Gastrocnemius medialis (tissue), 4 donors: ENCODE measurements around the gene SPN. TPM values are rescaled to one million over a fixed set of nuclear protein-coding genes. Genes with fewer than 3 reads are reported as not detected.
A peak's percentile ranks its signal among the peaks of the same experiment; 100 is the strongest.

Experiments
- ATAC-seq, 2 donors: fragments of 150-250 bp; one replicate each; pipeline ENCODE4 v1.9.1; 2016
- DNase-seq, 2 donors: peaks; one replicate each; pipeline ENCODE4 v3.0.0-alpha.2; 2019
- H3K27ac ChIP-seq, 4 donors: fragments of 200-600 bp; sonication (generic); 1 replicate in 1 of 4; 2 replicates in 3 of 4; pipeline ENCODE4 v1.5.1; 2016 to 2018; ENCODE audit warnings: mild to moderate bottlenecking in 2 of 4, moderate library complexity in 1 of 4
- H3K27me3 ChIP-seq, 3 donors: fragments of 200-600 bp; sonication (generic) in 2 of 3; 1 replicate in 1 of 3; 2 replicates in 2 of 3; pipeline versions ENCODE4 v1.5.1 to v1.6.0; 2016 to 2019; ENCODE audit warnings: mild to moderate bottlenecking in 1 of 3, moderate library complexity in 1 of 3
- H3K36me3 ChIP-seq, 2 donors: fragments of 200-600 bp; sonication (generic) in 1 of 2; one replicate each; pipeline ENCODE4 v1.5.1; 2017 to 2018
- H3K4me1 ChIP-seq, 2 donors: fragments of 200-600 bp; sonication (generic) in 1 of 2; one replicate each; pipeline ENCODE4 v1.5.1; 2016 to 2017; ENCODE audit warnings: mild to moderate bottlenecking in 2 of 2
- H3K4me3 ChIP-seq, 4 donors: fragments of 200-600 bp; sonication (generic) in 3 of 4; 1 replicate in 1 of 4; 2 replicates in 3 of 4; pipeline ENCODE4 v1.5.1; 2016 to 2019; ENCODE audit warnings: mild to moderate bottlenecking in 2 of 4
- H3K9me3 ChIP-seq, 3 donors: fragments of 200-600 bp; sonication (generic) in 2 of 3; 1 replicate in 1 of 3; 2 replicates in 2 of 3; pipeline ENCODE4 v1.5.1; 2016 to 2019
- CTCF ChIP-seq, 5 experiments: fragments of 450-650 bp in 3 of 5; fragments of 200-600 bp in 2 of 5; sonication (generic) in 2 of 5; IDR thresholded peaks in 4 of 5; conservative IDR thresholded peaks in 1 of 5; 1 replicate in 4 of 5; 2 replicates in 1 of 5; pipeline ENCODE4 v1.5.1; 2016 to 2019; ENCODE audit warnings: antibody characterized with exemption in 5 of 5, mild to moderate bottlenecking in 3 of 5, moderate library complexity in 3 of 5
- POLR2A ChIP-seq, 2 donors: fragments of 450-650 bp; IDR thresholded peaks; one replicate each; pipeline ENCODE4 v1.6.1; 2017; ENCODE audit warnings: antibody characterized with exemption in 2 of 2, mild to moderate bottlenecking in 2 of 2, moderate library complexity in 2 of 2
- in situ Hi-C, 4 donors: fragments of 200-750 bp; cut with MboI; loops; one replicate each; pipeline versions ENCODE4 v1.15.0 to v1.8.0; 2017; ENCODE audit warnings: low sequenced_read_pairs in 4 of 4
- intact Hi-C: fragments of 100-400 bp; cut with DNase I; formaldehyde crosslinking; loops from one replicate; pipeline ENCODE4 v1.15.1; 2023; ENCODE audit warnings: low total_unique reads
- total RNA-seq, 4 donors: library from RNA; depleted of rRNA; stranded (reverse); fragments of >200 nt; gene quantifications; one replicate each; pipeline versions ENCODE4 v1.1.0 to v1.2.3, GENCODE V29; 2016

Gene SPN
- total RNA-seq, 4 donors from 2014 or later: 0.12 to 0.88 (median 0.84) TPM; not detected in 1

- no peaks in the 10 kb centered on the region for H3K9me3 ChIP-seq
- TF ChIP-seq POLR2A (IDR thresholded peaks at IDR 0.05): no peak
- TF ChIP-seq CTCF (IDR thresholded peaks at IDR 0.05 in 4 of 5, conservative IDR thresholded peaks at IDR 0.05 in 1 of 5): no peak
These were observed 4.7 kb downstream of the SPN start for GRCh38 chr16:29667755-29668154.

GRCh38 chr16:29668267-29668666 is 5.2 kb downstream of the SPN start:
- in situ Hi-C loops: no loop called here
- TF ChIP-seq CTCF (IDR thresholded peaks at IDR 0.05 in 4 of 5, conservative IDR thresholded peaks at IDR 0.05 in 1 of 5): no peak
- no peak for TF ChIP-seq POLR2A (IDR thresholded peaks at IDR 0.05)
- Histone ChIP-seq H3K36me3 (no peaks in the 10 kb centered on the region), H3K9me3 (no peaks in the 10 kb centered on the region), H3K4me3 (no peak overlapping the region), H3K4me1 (no peaks in the 10 kb centered on the region), H3K27ac (no peak overlapping the region), H3K27me3 (no peaks in the 10 kb centered on the region)
- intact Hi-C loops: no loop called here
- no peak for DNase-seq
- no peak for ATAC-seq

More at GRCh38 chr16:29667755-29668154, 4.7 kb downstream of the SPN start:
- in situ Hi-C loops: no loop called here
- H3K27me3 ChIP-seq: no peaks in the 10 kb centered on the region
- DNase-seq (no peak), ATAC-seq (no peak)
- H3K27ac ChIP-seq: no peak overlapping the region
- H3K4me1 ChIP-seq: no peaks in the 10 kb centered on the region
- intact Hi-C loops: no loop called here
- no peaks in the 10 kb centered on the region for H3K36me3 ChIP-seq
- H3K4me3 ChIP-seq: no peak overlapping the region

GRCh38 chr16:29673501-29673900 is 10.5 kb downstream of the SPN start:
- in situ Hi-C loops: no loop called here
- ATAC-seq: no peak
- intact Hi-C loops: no loop called here
- no peaks in the 10 kb centered on the region for H3K27me3 ChIP-seq
- H3K9me3 ChIP-seq: no peaks in the 10 kb centered on the region
- H3K27ac ChIP-seq: no peak overlapping the region
- H3K4me3 ChIP-seq: no peak overlapping the region
- DNase-seq: no peak
- no peak for TF ChIP-seq POLR2A (IDR thresholded peaks at IDR 0.05)
- no peak for TF ChIP-seq CTCF (IDR thresholded peaks at IDR 0.05 in 4 of 5, conservative IDR thresholded peaks at IDR 0.05 in 1 of 5)
- H3K4me1 ChIP-seq: no peaks in the 10 kb centered on the region
- no peaks in the 10 kb centered on the region for H3K36me3 ChIP-seq

GRCh38 chr16:29674188-29674587 is 11.1 kb downstream of the SPN start:
- Histone ChIP-seq H3K27me3 (no peaks in the 10 kb centered on the region), H3K9me3 (no peaks in the 10 kb centered on the region), H3K4me3 (no peak overlapping the region), H3K4me1 (no peaks in the 10 kb centered on the region), H3K27ac (no peak overlapping the region), H3K36me3 (no peaks in the 10 kb centered on the region)
- TF ChIP-seq CTCF (IDR thresholded peaks at IDR 0.05 in 4 of 5, conservative IDR thresholded peaks at IDR 0.05 in 1 of 5): no peak
- TF ChIP-seq POLR2A (IDR thresholded peaks at IDR 0.05): no peak
- in situ Hi-C loops: no loop called here
- DNase-seq (peak in 1 of 2 donors; percentile 28), ATAC-seq (peak; percentile 36 to 42)
- intact Hi-C loops: no loop called here
